MM.1S (cell line): ENCODE results near the gene GNAQ.

Source experiments
- EZH2 ChIP-seq: fragments of 300-600 bp; sonication (generic); optimal IDR thresholded peaks from 2 replicates; pipeline ENCODE3; 2017; ENCODE audit warnings: low read depth, mild to moderate bottlenecking, antibody characterized with exemption, low read length, mixed read lengths
- EZH2phosphoT487 ChIP-seq: fragments of 300-600 bp; sonication (generic); IDR thresholded peaks from 2 replicates; pipeline ENCODE4 v1.6.1; 2018; ENCODE audit warnings: antibody characterized with exemption, low read length
- TF ChIP-seq, protein P1 (sequence below): fragments of 300-600 bp; sonication (generic); IDR thresholded peaks from 2 replicates; pipeline ENCODE4 v1.5.1; 2016; ENCODE audit warnings: antibody characterized with exemption, low read length, mixed read lengths

DNA sequence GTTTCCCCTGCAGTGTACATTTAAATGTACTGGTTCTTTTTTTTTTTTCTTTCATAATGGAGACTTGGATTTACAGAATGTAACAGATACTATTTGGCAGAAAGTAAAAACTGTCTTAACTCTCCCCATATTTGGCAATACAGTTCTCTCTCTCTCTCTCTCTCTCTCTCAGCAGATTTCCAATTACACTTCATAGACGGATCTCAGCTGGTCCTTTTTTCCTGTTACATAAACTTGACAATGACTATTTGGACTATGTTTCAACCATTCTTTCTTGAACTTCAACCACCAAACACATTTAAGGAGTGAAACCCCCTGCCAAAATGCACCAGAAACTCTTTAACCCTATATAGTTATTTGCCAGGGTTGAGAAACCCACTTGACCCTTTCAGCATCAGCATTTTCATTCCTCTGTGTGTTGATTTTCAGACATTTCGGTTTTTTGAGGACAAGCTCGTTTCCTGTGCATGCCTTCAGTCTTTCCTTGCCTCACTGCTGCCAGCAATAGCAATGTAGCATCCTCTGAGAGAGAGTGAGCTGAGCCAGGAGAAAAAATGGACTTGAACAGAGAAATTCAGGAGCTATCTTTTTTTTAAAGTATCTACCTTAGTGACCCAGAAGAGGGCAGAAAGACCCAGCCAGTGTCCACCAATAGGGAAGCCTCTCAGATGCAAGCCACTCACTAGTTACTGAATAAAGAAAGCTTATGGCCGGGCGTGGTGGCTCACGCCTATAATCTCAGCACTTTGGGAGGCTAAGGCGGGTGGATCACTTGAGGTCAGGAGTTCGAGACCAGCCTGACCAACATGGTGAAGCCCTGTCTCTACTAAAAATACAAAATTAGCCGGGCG, 357.4 kb downstream of the GNAQ start:
- TF ChIP-seq, protein P1, sequence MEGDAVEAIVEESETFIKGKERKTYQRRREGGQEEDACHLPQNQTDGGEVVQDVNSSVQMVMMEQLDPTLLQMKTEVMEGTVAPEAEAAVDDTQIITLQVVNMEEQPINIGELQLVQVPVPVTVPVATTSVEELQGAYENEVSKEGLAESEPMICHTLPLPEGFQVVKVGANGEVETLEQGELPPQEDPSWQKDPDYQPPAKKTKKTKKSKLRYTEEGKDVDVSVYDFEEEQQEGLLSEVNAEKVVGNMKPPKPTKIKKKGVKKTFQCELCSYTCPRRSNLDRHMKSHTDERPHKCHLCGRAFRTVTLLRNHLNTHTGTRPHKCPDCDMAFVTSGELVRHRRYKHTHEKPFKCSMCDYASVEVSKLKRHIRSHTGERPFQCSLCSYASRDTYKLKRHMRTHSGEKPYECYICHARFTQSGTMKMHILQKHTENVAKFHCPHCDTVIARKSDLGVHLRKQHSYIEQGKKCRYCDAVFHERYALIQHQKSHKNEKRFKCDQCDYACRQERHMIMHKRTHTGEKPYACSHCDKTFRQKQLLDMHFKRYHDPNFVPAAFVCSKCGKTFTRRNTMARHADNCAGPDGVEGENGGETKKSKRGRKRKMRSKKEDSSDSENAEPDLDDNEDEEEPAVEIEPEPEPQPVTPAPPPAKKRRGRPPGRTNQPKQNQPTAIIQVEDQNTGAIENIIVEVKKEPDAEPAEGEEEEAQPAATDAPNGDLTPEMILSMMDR, result no peak
- TF ChIP-seq EZH2phosphoT487 (no peak), EZH2 (no peak)
